ENCODE measurements around the gene ZNF513.

ZNF513 gene

DNA sequence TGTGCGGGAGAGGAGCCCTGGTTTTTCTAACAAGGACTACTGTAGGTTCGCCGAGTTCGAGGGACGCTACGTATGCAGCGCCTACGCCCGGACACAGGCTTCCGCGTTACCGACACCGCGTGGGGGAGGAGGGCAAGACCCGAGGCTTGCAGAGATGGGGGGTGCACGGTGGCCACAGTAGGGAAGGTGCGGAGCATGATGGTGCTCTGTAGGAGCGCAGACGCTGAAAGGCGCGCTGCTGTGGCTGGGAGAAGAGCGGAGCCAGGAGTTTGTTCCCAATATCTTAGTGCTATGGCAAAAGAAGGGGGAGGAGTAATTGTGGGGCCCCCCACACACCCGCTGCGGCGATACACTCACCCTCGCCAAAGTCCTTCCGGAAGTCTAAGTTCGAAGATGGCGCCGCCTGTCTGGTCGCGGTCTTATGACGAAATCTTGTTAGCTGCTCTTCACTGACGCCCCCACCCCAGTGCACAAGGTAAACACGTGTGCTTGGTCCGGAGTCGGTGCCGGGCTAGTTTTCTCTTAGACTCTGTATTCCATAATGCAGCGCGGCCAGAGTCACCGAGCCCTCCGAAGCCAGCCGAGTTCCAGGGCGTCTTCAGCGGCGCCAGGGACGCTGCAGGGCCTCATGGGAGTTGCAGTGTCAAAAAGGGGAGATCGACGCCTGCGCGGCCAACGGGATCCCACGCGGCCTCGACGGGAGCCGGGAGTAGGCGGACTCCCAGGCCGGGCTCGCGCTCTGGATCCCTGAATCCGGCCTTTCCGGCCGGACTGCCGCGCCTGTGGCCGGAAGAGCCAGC is 24.0 kb downstream of the ZNF513 start, which contains the start of gene GTF3C2:
Gene GTF3C2, minus strand, starts transcription at position 383 of the 800 bp plus-strand sequence. CDS start 13,210 bp downstream, outside the sequence.
- TF ChIP-seq ZNF70 (CRISPR knock-in tag; IDR thresholded peaks at IDR 0.05), result peak; percentile 95; the same call in 1 of the 2 replicates
- TF ChIP-seq, protein P1, sequence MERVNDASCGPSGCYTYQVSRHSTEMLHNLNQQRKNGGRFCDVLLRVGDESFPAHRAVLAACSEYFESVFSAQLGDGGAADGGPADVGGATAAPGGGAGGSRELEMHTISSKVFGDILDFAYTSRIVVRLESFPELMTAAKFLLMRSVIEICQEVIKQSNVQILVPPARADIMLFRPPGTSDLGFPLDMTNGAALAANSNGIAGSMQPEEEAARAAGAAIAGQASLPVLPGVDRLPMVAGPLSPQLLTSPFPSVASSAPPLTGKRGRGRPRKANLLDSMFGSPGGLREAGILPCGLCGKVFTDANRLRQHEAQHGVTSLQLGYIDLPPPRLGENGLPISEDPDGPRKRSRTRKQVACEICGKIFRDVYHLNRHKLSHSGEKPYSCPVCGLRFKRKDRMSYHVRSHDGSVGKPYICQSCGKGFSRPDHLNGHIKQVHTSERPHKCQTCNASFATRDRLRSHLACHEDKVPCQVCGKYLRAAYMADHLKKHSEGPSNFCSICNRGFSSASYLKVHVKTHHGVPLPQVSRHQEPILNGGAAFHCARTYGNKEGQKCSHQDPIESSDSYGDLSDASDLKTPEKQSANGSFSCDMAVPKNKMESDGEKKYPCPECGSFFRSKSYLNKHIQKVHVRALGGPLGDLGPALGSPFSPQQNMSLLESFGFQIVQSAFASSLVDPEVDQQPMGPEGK (CRISPR knock-in tag; IDR thresholded peaks at IDR 0.05; ENCODE audit: borderline replicate concordance), result peak; percentile 96; the same call in 1 of the 2 replicates
- peak; percentile 23; the same call in 1 of the 2 replicates for TF ChIP-seq TCF4 (CRISPR knock-in tag; IDR thresholded peaks at IDR 0.05; ENCODE audit: borderline replicate concordance)
- TF ChIP-seq, protein P2, sequence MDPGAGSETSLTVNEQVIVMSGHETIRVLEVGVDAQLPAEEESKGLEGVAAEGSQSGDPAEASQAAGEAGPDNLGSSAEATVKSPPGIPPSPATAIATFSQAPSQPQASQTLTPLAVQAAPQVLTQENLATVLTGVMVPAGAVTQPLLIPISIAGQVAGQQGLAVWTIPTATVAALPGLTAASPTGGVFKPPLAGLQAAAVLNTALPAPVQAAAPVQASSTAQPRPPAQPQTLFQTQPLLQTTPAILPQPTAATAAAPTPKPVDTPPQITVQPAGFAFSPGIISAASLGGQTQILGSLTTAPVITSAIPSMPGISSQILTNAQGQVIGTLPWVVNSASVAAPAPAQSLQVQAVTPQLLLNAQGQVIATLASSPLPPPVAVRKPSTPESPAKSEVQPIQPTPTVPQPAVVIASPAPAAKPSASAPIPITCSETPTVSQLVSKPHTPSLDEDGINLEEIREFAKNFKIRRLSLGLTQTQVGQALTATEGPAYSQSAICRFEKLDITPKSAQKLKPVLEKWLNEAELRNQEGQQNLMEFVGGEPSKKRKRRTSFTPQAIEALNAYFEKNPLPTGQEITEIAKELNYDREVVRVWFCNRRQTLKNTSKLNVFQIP (CRISPR knock-in tag; IDR thresholded peaks at IDR 0.05; ENCODE audit: borderline replicate concordance, low read depth), result no peak
- no peak for TF ChIP-seq OSR1 (CRISPR knock-in tag; IDR thresholded peaks at IDR 0.05)
- TF ChIP-seq ISL1 (CRISPR knock-in tag; IDR thresholded peaks at IDR 0.05), result no peak
- TF ChIP-seq ZFP30 (CRISPR knock-in tag; IDR thresholded peaks at IDR 0.05), result no peak
- TF ChIP-seq, protein P3, sequence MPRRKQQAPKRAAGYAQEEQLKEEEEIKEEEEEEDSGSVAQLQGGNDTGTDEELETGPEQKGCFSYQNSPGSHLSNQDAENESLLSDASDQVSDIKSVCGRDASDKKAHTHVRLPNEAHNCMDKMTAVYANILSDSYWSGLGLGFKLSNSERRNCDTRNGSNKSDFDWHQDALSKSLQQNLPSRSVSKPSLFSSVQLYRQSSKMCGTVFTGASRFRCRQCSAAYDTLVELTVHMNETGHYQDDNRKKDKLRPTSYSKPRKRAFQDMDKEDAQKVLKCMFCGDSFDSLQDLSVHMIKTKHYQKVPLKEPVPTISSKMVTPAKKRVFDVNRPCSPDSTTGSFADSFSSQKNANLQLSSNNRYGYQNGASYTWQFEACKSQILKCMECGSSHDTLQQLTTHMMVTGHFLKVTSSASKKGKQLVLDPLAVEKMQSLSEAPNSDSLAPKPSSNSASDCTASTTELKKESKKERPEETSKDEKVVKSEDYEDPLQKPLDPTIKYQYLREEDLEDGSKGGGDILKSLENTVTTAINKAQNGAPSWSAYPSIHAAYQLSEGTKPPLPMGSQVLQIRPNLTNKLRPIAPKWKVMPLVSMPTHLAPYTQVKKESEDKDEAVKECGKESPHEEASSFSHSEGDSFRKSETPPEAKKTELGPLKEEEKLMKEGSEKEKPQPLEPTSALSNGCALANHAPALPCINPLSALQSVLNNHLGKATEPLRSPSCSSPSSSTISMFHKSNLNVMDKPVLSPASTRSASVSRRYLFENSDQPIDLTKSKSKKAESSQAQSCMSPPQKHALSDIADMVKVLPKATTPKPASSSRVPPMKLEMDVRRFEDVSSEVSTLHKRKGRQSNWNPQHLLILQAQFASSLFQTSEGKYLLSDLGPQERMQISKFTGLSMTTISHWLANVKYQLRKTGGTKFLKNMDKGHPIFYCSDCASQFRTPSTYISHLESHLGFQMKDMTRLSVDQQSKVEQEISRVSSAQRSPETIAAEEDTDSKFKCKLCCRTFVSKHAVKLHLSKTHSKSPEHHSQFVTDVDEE (CRISPR knock-in tag; IDR thresholded peaks at IDR 0.05), result 0 out of 2 replicates have a peak, but pooled peaks have one; percentile 34
- TF ChIP-seq ZNF8 (CRISPR knock-in tag; IDR thresholded peaks at IDR 0.05), result no peak
- no peak for TF ChIP-seq ZNF565 (CRISPR knock-in tag; conservative IDR thresholded peaks at IDR 0.05; ENCODE audit: low read depth)
- ATAC-seq, result peak; percentile 94

DNA sequence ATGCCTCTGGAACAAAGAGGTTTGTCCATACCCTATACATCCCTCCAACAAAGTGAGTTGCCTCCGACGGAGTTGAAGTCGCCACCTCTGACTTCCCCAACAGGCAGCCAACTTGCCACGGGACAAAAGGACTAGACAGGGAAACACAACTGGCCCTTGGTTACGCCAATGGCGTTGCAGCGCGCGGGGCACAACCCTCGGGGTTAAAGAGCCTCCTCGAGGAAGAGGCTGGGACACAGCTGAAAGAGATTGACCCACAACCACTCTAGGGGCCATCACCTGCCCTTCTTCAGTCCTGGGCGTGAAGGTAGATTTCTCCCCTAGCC is 24.5 kb downstream of the ZNF513 start:
- peak; percentile 55 for ATAC-seq
- TF ChIP-seq ESRRG (CRISPR knock-in tag; IDR thresholded peaks at IDR 0.05), result no peak
- TF ChIP-seq ARNTL (CRISPR knock-in tag; IDR thresholded peaks at IDR 0.05; ENCODE audit: borderline replicate concordance, low read depth), result no peak
- TF ChIP-seq ZNF565 (CRISPR knock-in tag; conservative IDR thresholded peaks at IDR 0.05; ENCODE audit: low read depth), result no peak
- no peak for TF ChIP-seq RARB (CRISPR knock-in tag; IDR thresholded peaks at IDR 0.05)
- no peak for TF ChIP-seq PPARA (CRISPR knock-in tag; IDR thresholded peaks at IDR 0.05; ENCODE audit: borderline replicate concordance)
- TF ChIP-seq CSDC2 (CRISPR knock-in tag; IDR thresholded peaks at IDR 0.05), result no peak
- TF ChIP-seq, protein P4, sequence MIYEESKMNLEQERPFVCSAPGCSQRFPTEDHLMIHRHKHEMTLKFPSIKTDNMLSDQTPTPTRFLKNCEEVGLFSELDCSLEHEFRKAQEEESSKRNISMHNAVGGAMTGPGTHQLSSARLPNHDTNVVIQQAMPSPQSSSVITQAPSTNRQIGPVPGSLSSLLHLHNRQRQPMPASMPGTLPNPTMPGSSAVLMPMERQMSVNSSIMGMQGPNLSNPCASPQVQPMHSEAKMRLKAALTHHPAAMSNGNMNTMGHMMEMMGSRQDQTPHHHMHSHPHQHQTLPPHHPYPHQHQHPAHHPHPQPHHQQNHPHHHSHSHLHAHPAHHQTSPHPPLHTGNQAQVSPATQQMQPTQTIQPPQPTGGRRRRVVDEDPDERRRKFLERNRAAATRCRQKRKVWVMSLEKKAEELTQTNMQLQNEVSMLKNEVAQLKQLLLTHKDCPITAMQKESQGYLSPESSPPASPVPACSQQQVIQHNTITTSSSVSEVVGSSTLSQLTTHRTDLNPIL (CRISPR knock-in tag; IDR thresholded peaks at IDR 0.05; ENCODE audit: low read depth), result no peak
- TF ChIP-seq TOX (CRISPR knock-in tag; IDR thresholded peaks at IDR 0.05; ENCODE audit: borderline replicate concordance), result no peak

DNA sequence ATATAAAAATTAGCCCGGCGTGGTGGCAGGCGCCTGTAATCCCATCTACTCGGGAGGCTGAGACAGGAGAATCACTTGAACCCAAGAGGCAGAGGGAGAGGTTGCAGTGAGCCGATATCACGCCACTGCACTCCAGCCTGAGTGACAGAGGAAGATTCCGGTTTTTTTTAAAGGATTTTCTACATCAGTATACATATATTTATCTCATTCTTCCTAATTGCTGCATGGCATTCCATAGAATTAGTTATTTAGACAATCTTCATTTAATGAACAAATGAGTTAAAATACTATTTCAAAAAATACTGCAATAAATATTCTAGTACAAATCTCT is 26.0 kb downstream of the ZNF513 start:
- no peak for ATAC-seq
- TF ChIP-seq PPARA (CRISPR knock-in tag; IDR thresholded peaks at IDR 0.05; ENCODE audit: borderline replicate concordance), result no peak
- no peak for TF ChIP-seq ZNF70 (CRISPR knock-in tag; IDR thresholded peaks at IDR 0.05)
- TF ChIP-seq ZFP30 (CRISPR knock-in tag; IDR thresholded peaks at IDR 0.05), result no peak
- no peak for TF ChIP-seq ARNTL (CRISPR knock-in tag; IDR thresholded peaks at IDR 0.05; ENCODE audit: borderline replicate concordance, low read depth)
- no peak for TF ChIP-seq ZNF8 (CRISPR knock-in tag; IDR thresholded peaks at IDR 0.05)
- TF ChIP-seq, protein P5, sequence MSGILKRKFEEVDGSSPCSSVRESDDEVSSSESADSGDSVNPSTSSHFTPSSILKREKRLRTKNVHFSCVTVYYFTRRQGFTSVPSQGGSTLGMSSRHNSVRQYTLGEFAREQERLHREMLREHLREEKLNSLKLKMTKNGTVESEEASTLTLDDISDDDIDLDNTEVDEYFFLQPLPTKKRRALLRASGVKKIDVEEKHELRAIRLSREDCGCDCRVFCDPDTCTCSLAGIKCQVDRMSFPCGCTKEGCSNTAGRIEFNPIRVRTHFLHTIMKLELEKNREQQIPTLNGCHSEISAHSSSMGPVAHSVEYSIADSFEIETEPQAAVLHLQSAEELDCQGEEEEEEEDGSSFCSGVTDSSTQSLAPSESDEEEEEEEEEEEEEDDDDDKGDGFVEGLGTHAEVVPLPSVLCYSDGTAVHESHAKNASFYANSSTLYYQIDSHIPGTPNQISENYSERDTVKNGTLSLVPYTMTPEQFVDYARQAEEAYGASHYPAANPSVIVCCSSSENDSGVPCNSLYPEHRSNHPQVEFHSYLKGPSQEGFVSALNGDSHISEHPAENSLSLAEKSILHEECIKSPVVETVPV (CRISPR knock-in tag; IDR thresholded peaks at IDR 0.05), result no peak
- no peak for TF ChIP-seq ESRRG (CRISPR knock-in tag; IDR thresholded peaks at IDR 0.05)
- TF ChIP-seq RARB (CRISPR knock-in tag; IDR thresholded peaks at IDR 0.05), result no peak
- no peak for TF ChIP-seq CSDC2 (CRISPR knock-in tag; IDR thresholded peaks at IDR 0.05)
- no peak for TF ChIP-seq TOX (CRISPR knock-in tag; IDR thresholded peaks at IDR 0.05; ENCODE audit: borderline replicate concordance)
- no peak for TF ChIP-seq ZNF565 (CRISPR knock-in tag; conservative IDR thresholded peaks at IDR 0.05; ENCODE audit: low read depth)

Measured in SK-N-SH treated with all-trans-retinoic acid at 6 μM for 48 hours (cell line).